ENCODE measurements around the gene CDK5. TPM values are rescaled to one million over a fixed set of nuclear protein-coding genes. Genes with fewer than 3 reads are reported as not detected.

The CDK5 gene
- total and polyA plus RNA-seq, 9 of the 15 experiments (the other 6 are each of a cell fraction or from before 2014, with no cell fraction given): 3.2 to 38.0 (median 27.5) TPM

DNA sequence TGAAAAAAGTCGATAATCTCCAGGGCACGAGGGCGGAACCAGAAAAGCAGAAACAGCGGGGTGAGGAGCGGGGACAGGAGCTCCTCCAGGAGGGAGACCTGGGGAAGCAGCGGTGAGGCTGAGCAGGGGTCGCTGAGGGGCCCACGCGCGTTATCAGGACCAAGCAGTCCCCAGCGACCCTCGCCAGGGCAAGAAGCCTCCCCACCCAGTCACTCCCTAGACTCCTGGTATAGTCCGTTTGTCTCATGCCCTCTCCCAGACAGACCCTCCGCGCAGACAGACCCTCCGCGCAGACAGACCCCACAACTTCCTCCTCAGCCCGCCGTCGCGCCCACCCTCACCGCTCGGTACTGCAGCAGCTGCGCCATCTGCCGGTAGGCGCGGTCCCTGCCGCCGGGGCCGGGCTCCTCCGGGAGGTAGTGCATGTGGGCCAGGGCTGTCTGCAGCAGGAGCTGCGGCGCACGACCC lies 39.7 kb downstream of the CDK5 start (continued):
- TF ChIP-seq, protein P1, sequence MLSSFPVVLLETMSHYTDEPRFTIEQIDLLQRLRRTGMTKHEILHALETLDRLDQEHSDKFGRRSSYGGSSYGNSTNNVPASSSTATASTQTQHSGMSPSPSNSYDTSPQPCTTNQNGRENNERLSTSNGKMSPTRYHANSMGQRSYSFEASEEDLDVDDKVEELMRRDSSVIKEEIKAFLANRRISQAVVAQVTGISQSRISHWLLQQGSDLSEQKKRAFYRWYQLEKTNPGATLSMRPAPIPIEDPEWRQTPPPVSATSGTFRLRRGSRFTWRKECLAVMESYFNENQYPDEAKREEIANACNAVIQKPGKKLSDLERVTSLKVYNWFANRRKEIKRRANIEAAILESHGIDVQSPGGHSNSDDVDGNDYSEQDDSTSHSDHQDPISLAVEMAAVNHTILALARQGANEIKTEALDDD (IDR thresholded peaks at IDR 0.05): no peak
- TF ChIP-seq ZNF699 (CRISPR knock-in tag; IDR thresholded peaks at IDR 0.05; ENCODE audit: insufficient replicate concordance) (no peak), ZNF830 (CRISPR knock-in tag; IDR thresholded peaks at IDR 0.05) (0 out of 2 replicates have a peak, but pooled peaks have one; percentile 33), ZNF431 (CRISPR knock-in tag; IDR thresholded peaks at IDR 0.05) (peak; percentile 50; the same call in 1 of the 2 replicates), NFE2 (IDR thresholded peaks at IDR 0.05; ENCODE audit: low read depth) (no peak), NFIC (IDR thresholded peaks at IDR 0.05) (peak; percentile 44; the same call in 1 of the 2 replicates)
- TF ChIP-seq, protein P2, sequence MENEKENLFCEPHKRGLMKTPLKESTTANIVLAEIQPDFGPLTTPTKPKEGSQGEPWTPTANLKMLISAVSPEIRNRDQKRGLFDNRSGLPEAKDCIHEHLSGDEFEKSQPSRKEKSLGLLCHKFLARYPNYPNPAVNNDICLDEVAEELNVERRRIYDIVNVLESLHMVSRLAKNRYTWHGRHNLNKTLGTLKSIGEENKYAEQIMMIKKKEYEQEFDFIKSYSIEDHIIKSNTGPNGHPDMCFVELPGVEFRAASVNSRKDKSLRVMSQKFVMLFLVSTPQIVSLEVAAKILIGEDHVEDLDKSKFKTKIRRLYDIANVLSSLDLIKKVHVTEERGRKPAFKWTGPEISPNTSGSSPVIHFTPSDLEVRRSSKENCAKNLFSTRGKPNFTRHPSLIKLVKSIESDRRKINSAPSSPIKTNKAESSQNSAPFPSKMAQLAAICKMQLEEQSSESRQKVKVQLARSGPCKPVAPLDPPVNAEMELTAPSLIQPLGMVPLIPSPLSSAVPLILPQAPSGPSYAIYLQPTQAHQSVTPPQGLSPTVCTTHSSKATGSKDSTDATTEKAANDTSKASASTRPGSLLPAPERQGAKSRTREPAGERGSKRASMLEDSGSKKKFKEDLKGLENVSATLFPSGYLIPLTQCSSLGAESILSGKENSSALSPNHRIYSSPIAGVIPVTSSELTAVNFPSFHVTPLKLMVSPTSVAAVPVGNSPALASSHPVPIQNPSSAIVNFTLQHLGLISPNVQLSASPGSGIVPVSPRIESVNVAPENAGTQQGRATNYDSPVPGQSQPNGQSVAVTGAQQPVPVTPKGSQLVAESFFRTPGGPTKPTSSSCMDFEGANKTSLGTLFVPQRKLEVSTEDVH (IDR thresholded peaks at IDR 0.05; ENCODE audit: low read depth, partially characterized antibody): peak; percentile 70
- TF ChIP-seq, protein P3, sequence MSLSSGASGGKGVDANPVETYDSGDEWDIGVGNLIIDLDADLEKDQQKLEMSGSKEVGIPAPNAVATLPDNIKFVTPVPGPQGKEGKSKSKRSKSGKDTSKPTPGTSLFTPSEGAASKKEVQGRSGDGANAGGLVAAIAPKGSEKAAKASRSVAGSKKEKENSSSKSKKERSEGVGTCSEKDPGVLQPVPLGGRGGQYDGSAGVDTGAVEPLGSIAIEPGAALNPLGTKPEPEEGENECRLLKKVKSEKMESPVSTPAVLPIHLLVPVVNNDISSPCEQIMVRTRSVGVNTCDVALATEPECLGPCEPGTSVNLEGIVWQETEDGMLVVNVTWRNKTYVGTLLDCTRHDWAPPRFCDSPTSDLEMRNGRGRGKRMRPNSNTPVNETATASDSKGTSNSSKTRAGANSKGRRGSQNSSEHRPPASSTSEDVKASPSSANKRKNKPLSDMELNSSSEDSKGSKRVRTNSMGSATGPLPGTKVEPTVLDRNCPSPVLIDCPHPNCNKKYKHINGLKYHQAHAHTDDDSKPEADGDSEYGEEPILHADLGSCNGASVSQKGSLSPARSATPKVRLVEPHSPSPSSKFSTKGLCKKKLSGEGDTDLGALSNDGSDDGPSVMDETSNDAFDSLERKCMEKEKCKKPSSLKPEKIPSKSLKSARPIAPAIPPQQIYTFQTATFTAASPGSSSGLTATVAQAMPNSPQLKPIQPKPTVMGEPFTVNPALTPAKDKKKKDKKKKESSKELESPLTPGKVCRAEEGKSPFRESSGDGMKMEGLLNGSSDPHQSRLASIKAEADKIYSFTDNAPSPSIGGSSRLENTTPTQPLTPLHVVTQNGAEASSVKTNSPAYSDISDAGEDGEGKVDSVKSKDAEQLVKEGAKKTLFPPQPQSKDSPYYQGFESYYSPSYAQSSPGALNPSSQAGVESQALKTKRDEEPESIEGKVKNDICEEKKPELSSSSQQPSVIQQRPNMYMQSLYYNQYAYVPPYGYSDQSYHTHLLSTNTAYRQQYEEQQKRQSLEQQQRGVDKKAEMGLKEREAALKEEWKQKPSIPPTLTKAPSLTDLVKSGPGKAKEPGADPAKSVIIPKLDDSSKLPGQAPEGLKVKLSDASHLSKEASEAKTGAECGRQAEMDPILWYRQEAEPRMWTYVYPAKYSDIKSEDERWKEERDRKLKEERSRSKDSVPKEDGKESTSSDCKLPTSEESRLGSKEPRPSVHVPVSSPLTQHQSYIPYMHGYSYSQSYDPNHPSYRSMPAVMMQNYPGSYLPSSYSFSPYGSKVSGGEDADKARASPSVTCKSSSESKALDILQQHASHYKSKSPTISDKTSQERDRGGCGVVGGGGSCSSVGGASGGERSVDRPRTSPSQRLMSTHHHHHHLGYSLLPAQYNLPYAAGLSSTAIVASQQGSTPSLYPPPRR (CRISPR knock-in tag; IDR thresholded peaks at IDR 0.05; ENCODE audit: borderline replicate concordance): no peak
- TF ChIP-seq, protein P4, sequence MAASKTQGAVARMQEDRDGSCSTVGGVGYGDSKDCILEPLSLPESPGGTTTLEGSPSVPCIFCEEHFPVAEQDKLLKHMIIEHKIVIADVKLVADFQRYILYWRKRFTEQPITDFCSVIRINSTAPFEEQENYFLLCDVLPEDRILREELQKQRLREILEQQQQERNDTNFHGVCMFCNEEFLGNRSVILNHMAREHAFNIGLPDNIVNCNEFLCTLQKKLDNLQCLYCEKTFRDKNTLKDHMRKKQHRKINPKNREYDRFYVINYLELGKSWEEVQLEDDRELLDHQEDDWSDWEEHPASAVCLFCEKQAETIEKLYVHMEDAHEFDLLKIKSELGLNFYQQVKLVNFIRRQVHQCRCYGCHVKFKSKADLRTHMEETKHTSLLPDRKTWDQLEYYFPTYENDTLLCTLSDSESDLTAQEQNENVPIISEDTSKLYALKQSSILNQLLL (CRISPR knock-in tag; IDR thresholded peaks at IDR 0.05; ENCODE audit: borderline replicate concordance): no peak

Measured in K562 (cell line).